NCI-H82 treated with DMSO at 0.1 percent for 48 hours (cell line): ENCODE measurements around the gene CFAP20DC.
A peak's percentile ranks its signal among the peaks of the same experiment; 100 is the strongest.
"Not testable (repeated sequence)": the region's sequence is repeated elsewhere in the genome, so short reads cannot be mapped to it uniquely, and the experiment has no call there.

Experiments
- DNase-seq: peaks from one replicate; lab custom pipeline; 2025; ENCODE audit not compliant: unreplicated experiment; lab: John Stamatoyannopoulos, UW

CFAP20DC gene

GRCh38 chr3:59049671-59050331 lies at the start of gene CFAP20DC:
CFAP20DC (minus strand) TSS chr3:59050025; CDS start chr3:59049631, 394 bp downstream.
- peak; percentile 71 for DNase-seq

- DNase-seq: not testable (repeated sequence)
These were observed 48.7 kb upstream of the CFAP20DC start for GRCh38 chr3:59098516-59098915.

- DNase-seq: no peak
These were observed 44.6 kb upstream of the CFAP20DC start for GRCh38 chr3:59094446-59094845.

- peak; percentile 86 for DNase-seq
These were observed 43.7 kb upstream of the CFAP20DC start for GRCh38 chr3:59093521-59093920.

- DNase-seq: no peak
These were observed 38.9 kb upstream of the CFAP20DC start for GRCh38 chr3:59088761-59089160.

GRCh38 chr3:59085976-59086375 lies 36.2 kb upstream of the CFAP20DC start:
- no peak for DNase-seq

- no peak for DNase-seq
These were observed 34.8 kb upstream of the CFAP20DC start for GRCh38 chr3:59084583-59084982.

GRCh38 chr3:59082106-59082505 lies 32.3 kb upstream of the CFAP20DC start:
- no peak for DNase-seq

- DNase-seq: no peak
These were observed 31.2 kb upstream of the CFAP20DC start for GRCh38 chr3:59081071-59081470.

- DNase-seq: no peak
These were observed 30.1 kb upstream of the CFAP20DC start for GRCh38 chr3:59079962-59080361.

GRCh38 chr3:59074764-59075163 lies 24.9 kb upstream of the CFAP20DC start:
- DNase-seq: no peak

GRCh38 chr3:59072681-59073080 lies 22.9 kb upstream of the CFAP20DC start:
- DNase-seq: no peak

- DNase-seq: no peak
These were observed 20.0 kb upstream of the CFAP20DC start for GRCh38 chr3:59069838-59070237.

GRCh38 chr3:59065240-59065639 lies 15.4 kb upstream of the CFAP20DC start:
- no peak for DNase-seq

GRCh38 chr3:59064728-59065127 lies 14.9 kb upstream of the CFAP20DC start:
- no peak for DNase-seq

GRCh38 chr3:59064276-59064675 lies 14.5 kb upstream of the CFAP20DC start:
- no peak for DNase-seq

GRCh38 chr3:59056706-59057105 lies 6.9 kb upstream of the CFAP20DC start:
- DNase-seq: no peak

GRCh38 chr3:59052803-59053411 lies 3.1 kb upstream of the CFAP20DC start:
- peak; percentile 11 for DNase-seq

GRCh38 chr3:59050811-59051414 lies 1.1 kb upstream of the CFAP20DC start:
- DNase-seq: not testable (repeated sequence)

GRCh38 chr3:59046839-59047238 lies 3.0 kb downstream of the CFAP20DC start:
- DNase-seq: no peak

GRCh38 chr3:59043391-59043790 lies 6.4 kb downstream of the CFAP20DC start:
- DNase-seq: no peak

GRCh38 chr3:59040902-59041301 lies 8.9 kb downstream of the CFAP20DC start:
- DNase-seq: no peak
